ENCODE measurements around the gene ACSS1. TPM values are rescaled to one million over a fixed set of nuclear protein-coding genes. Genes with fewer than 3 reads are reported as not detected.

ACSS1 gene
- total and polyA plus RNA-seq, 2 experiments from 2014 or later: not detected

DNA sequence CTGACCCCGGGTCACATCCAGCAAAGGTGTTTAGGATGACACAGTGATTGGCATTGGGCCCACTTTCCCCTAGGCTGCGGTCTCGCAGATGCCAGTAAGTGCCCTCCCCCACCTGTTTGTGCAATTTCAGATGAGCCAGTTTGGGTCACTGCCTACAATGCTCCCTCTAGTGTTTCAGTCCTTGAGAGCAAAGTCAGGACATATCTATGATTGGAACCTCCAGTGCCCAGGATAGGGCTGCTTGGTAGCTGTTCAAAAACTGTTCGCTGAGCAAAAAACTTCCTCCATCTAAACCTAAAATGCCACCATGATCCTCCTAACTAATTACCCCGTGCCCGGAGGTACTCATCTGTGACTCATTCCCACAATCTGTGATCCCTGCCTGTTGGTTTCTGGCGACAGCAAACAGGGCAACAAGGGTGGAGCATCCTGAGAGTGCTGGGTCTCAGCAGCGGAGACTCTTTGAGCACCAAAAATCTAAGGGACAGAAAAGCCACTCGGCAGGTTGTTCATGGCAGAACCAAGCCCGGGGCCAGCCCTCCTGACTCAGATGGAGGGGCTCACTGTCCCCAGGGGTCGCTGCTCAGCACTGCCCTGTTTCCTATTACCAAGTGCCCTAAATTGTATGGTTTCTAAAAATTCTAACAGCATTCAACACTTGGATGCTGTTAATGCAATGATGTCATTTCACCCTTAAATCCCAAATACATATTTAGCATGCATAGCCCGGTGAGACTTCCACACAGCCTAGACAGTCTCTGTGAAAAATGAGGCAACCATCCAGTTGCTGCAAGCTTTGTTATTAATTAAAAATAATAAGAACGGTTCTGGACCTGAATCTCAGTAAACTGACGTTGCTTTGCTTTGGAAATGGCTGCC is 19.0 kb upstream of the ACSS1 start:
- Histone ChIP-seq H3K4me3 (no peak overlapping the region), H3K9me3 (ENCODE audit: low read depth) (no peaks in the 10 kb centered on the region), H3K27me3 (peaks cover 91% of the 10 kb centered on the region), H3K4me1 (ENCODE audit: low read depth) (no peaks in the 10 kb centered on the region), H3K27ac (no peak overlapping the region), H3K36me3 (no peaks in the 10 kb centered on the region)
- peak in 1 of 2 donors; percentile 52 for DNase-seq (ENCODE audit: low read depth in 1 of 2, low spot score in 1 of 2)
- TF ChIP-seq, protein P1, sequence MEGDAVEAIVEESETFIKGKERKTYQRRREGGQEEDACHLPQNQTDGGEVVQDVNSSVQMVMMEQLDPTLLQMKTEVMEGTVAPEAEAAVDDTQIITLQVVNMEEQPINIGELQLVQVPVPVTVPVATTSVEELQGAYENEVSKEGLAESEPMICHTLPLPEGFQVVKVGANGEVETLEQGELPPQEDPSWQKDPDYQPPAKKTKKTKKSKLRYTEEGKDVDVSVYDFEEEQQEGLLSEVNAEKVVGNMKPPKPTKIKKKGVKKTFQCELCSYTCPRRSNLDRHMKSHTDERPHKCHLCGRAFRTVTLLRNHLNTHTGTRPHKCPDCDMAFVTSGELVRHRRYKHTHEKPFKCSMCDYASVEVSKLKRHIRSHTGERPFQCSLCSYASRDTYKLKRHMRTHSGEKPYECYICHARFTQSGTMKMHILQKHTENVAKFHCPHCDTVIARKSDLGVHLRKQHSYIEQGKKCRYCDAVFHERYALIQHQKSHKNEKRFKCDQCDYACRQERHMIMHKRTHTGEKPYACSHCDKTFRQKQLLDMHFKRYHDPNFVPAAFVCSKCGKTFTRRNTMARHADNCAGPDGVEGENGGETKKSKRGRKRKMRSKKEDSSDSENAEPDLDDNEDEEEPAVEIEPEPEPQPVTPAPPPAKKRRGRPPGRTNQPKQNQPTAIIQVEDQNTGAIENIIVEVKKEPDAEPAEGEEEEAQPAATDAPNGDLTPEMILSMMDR (IDR thresholded peaks at IDR 0.05; ENCODE audit: low read depth, low read length): peak; percentile 38

DNA sequence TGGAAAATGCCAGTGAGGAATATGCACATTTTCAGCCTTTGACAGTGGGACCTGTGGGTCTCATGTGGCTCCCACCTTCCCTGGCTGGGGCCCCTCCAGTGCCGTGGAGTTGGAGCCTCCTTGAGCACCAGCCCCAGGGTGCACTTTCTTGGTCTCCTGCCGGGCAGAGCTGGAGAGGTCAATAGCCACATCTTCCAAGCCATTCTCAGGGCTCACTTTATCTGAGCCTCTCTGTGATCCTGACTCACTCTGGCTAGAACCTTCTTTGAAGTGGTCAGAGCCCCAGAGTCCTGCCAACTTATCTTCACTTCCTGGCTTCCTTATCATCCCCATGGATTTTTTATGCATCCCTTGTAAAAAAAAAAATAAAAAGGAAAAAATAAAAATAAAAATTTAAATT is 18.3 kb upstream of the ACSS1 start:
- Histone ChIP-seq H3K4me3 (no peak overlapping the region), H3K36me3 (no peaks in the 10 kb centered on the region), H3K27me3 (peaks cover 91% of the 10 kb centered on the region), H3K4me1 (ENCODE audit: low read depth) (peaks cover 6% of the 10 kb centered on the region), H3K27ac (no peak overlapping the region), H3K9me3 (ENCODE audit: low read depth) (no peaks in the 10 kb centered on the region)
- peak in 1 of 2 donors; percentile 12 for DNase-seq (ENCODE audit: low read depth in 1 of 2, low spot score in 1 of 2)
- TF ChIP-seq, protein P1 (IDR thresholded peaks at IDR 0.05; ENCODE audit: low read depth, low read length): no peak

GRCh38 chr20:25073544-25073943 is 15.6 kb upstream of the ACSS1 start:
- DNase-seq (ENCODE audit: low read depth in 1 of 2, low spot score in 1 of 2): no peak
- peaks cover 6% of the 10 kb centered on the region for H3K4me1 ChIP-seq (ENCODE audit: low read depth)
- TF ChIP-seq, protein P1 (IDR thresholded peaks at IDR 0.05; ENCODE audit: low read depth, low read length): no peak
- H3K27ac ChIP-seq: no peak overlapping the region
- H3K27me3 ChIP-seq: peaks cover 91% of the 10 kb centered on the region
- no peaks in the 10 kb centered on the region for H3K36me3 ChIP-seq
- no peaks in the 10 kb centered on the region for H3K9me3 ChIP-seq (ENCODE audit: low read depth)
- no peak overlapping the region for H3K4me3 ChIP-seq

GRCh38 chr20:25072226-25072811 is 14.4 kb upstream of the ACSS1 start:
- TF ChIP-seq, protein P1 (IDR thresholded peaks at IDR 0.05; ENCODE audit: low read depth, low read length): no peak
- DNase-seq (ENCODE audit: low read depth in 1 of 2, low spot score in 1 of 2): peak in 1 of 2 donors; percentile 30
- peaks cover 87% of the 10 kb centered on the region for H3K27me3 ChIP-seq

DNA sequence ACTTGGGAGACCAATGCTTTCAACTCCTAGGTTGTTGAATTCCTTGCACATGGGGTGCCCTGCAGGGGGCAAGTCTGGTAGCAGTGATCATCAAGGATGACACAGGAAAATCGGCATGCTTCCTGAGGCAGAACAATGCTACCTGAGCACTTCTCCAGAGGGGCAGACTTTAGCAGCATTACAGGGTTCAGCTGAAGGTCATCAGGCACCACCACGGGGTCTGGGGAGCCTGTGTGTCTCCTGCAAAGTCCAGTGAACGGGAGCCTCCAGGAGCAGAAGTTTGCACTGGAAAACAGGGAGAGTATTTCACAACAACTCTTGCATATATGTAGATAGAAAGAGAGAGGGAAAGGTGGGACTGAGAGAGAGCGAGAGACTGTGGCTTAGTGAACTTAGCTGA is 13.8 kb upstream of the ACSS1 start:
- no peaks in the 10 kb centered on the region for H3K9me3 ChIP-seq (ENCODE audit: low read depth)
- TF ChIP-seq, protein P1 (IDR thresholded peaks at IDR 0.05; ENCODE audit: low read depth, low read length): no peak
- H3K27me3 ChIP-seq: peaks cover 81% of the 10 kb centered on the region
- DNase-seq (ENCODE audit: low read depth in 1 of 2, low spot score in 1 of 2): peak in 1 of 2 donors; percentile 17
- no peaks in the 10 kb centered on the region for H3K36me3 ChIP-seq
- H3K4me1 ChIP-seq (ENCODE audit: low read depth): peaks cover 6% of the 10 kb centered on the region
- no peak overlapping the region for H3K27ac ChIP-seq
- no peak overlapping the region for H3K4me3 ChIP-seq

More at GRCh38 chr20:25072226-25072811, 14.4 kb upstream of the ACSS1 start:
- Histone ChIP-seq H3K4me3 (no peak overlapping the region), H3K36me3 (no peaks in the 10 kb centered on the region), H3K27ac (no peak overlapping the region), H3K4me1 (ENCODE audit: low read depth) (peaks cover 6% of the 10 kb centered on the region), H3K9me3 (ENCODE audit: low read depth) (no peaks in the 10 kb centered on the region)

Data from cardiac muscle cell (in vitro differentiated cells and primary cell).